Measurements from ENCODE around the gene ACBD6. TPM values are rescaled to one million over a fixed set of nuclear protein-coding genes. Genes with fewer than 3 reads are reported as not detected.

Gene ACBD6
- total RNA-seq, 4 donors from 2014 or later: 26.6 to 51.3 (median 34.4) TPM

DNA sequence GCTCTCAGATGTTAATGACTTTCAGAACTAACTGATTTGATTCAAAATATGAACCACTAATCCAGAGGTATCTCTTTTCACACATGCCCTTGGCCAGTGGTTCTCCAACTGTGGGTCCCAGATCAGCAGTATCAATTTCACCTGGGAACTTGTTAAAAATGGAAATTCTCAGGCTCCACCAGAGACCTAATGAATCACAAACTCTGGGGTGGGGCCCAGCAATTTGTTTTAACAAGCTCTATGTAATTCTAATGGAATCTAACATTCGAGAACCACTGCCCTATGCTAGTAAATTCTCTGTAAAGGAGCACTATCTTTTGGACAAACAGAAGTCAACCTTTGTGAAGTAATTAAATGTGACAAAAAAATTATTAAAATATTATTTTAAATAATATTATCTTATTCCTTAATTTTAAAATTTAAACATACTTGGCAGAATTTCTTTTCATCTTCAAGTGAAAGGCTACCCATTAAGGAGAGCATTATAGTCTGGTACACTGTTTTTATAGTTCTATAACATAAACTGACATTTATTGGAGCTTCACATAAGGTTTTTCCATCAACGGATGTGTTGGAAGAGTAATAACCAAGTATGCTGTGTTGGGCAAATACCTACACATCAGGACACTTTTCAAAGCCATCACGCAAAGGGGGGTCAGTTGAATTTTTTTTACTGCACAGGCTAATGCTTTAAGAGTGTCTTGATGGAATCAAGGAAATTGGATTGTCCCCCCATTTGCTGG is 141.9 kb downstream of the ACBD6 start:
- H3K9me3 ChIP-seq: no peaks in the 10 kb centered on the region
- H3K4me1 ChIP-seq: peaks cover 0 to 5% (median 0%) of the 10 kb centered on the region in 3 donors
- WGBS, 2 donors: 80 to 87% methylated on average over 3 of the region's 3 CpGs
- no peaks in the 10 kb centered on the region for H3K27me3 ChIP-seq
- DNase-seq: no peak
- no peaks in the 10 kb centered on the region for H3K36me3 ChIP-seq
- H3K4me3 ChIP-seq: no peak overlapping the region
- intact Hi-C loops (cut with DNase I): no loop called here
- H3K27ac ChIP-seq: no peak overlapping the region
- TF ChIP-seq POLR2A (IDR thresholded peaks at IDR 0.05): no peak
- TF ChIP-seq, protein P1, sequence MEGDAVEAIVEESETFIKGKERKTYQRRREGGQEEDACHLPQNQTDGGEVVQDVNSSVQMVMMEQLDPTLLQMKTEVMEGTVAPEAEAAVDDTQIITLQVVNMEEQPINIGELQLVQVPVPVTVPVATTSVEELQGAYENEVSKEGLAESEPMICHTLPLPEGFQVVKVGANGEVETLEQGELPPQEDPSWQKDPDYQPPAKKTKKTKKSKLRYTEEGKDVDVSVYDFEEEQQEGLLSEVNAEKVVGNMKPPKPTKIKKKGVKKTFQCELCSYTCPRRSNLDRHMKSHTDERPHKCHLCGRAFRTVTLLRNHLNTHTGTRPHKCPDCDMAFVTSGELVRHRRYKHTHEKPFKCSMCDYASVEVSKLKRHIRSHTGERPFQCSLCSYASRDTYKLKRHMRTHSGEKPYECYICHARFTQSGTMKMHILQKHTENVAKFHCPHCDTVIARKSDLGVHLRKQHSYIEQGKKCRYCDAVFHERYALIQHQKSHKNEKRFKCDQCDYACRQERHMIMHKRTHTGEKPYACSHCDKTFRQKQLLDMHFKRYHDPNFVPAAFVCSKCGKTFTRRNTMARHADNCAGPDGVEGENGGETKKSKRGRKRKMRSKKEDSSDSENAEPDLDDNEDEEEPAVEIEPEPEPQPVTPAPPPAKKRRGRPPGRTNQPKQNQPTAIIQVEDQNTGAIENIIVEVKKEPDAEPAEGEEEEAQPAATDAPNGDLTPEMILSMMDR (IDR thresholded peaks at IDR 0.05): no peak

DNA sequence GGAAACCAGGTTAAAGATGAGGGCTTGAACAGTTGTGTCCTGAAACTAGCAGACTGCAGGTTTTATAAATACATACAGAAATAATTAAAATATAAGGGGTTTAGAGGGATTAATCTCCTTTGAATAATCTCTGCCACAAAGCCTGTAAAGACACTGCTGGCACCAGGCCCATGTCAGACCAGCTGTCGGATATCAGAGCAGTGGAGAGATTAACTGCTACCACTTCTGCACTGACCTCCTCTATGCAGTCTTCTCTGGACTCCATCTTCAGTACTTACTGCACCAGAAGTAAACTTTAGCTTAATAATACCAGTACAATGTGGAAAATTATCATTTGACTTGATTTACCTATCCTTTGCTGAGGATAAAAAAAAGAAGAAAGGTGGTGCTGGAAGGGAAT is 143.7 kb downstream of the ACBD6 start:
- Histone ChIP-seq H3K27me3 (no peaks in the 10 kb centered on the region), H3K27ac (no peak overlapping the region), H3K9me3 (no peaks in the 10 kb centered on the region), H3K4me1 (peaks cover 0 to 5% (median 0%) of the 10 kb centered on the region in 3 donors), H3K36me3 (no peaks in the 10 kb centered on the region), H3K4me3 (no peak overlapping the region)
- intact Hi-C loops (cut with DNase I): no loop called here
- DNase-seq: no peak
- no peak for TF ChIP-seq POLR2A (IDR thresholded peaks at IDR 0.05)
- TF ChIP-seq, protein P1 (IDR thresholded peaks at IDR 0.05): no peak
- 22 to 33% methylated on average over 1 of the region's 1 CpG for WGBS, 2 donors

DNA sequence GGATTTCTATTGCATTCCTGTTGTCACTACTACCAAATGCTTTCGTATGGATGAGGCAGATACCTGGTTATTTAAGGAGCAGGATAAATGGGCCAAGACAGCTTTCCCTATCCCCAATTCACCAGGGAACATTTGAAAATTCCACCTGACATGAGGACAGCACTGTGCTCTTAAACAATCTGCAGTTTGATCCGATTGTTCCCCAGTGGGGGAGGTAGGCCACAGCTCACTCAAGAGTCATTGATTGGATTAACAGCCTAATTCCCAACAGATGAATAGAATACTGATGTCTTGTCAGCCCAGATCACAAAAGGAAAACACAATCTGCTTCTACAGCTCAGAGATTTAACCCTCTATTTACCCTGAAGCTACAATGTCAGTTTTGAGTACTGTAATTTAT is 148.4 kb downstream of the ACBD6 start:
- intact Hi-C loops (cut with DNase I): no loop called here
- Histone ChIP-seq H3K27ac (no peak overlapping the region), H3K4me1 (peaks cover 0 to 4% (median 0%) of the 10 kb centered on the region in 3 donors), H3K9me3 (no peaks in the 10 kb centered on the region), H3K4me3 (no peak overlapping the region), H3K27me3 (no peaks in the 10 kb centered on the region), H3K36me3 (no peaks in the 10 kb centered on the region)
- TF ChIP-seq POLR2A (IDR thresholded peaks at IDR 0.05): no peak
- TF ChIP-seq, protein P1 (IDR thresholded peaks at IDR 0.05): no peak
- DNase-seq: no peak
- 90 to 92% methylated on average over 2 of the region's 2 CpGs for WGBS, 2 donors

DNA sequence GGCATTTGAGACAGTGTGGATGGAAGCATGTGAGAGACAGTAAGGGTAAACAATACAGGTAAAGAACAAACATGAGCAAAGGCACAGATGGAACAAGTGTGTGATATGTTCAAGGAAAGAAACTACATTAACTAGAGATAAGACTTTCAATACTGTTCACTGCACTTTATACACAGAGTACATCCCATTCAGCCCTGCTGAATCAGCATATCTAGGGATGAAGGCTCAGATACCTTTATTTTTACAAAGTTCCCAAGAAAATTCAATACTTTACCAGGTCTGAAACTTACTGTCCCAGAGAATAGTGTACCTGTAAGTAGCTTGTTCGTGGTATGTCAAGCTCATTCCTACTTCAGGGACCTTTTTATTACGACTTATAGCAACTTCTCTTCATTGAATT is 149.8 kb downstream of the ACBD6 start:
- TF ChIP-seq POLR2A (IDR thresholded peaks at IDR 0.05): no peak
- TF ChIP-seq, protein P1 (IDR thresholded peaks at IDR 0.05): no peak
- intact Hi-C loops (cut with DNase I): no loop called here
- DNase-seq: no peak
- no peak overlapping the region for H3K27ac ChIP-seq
- H3K4me3 ChIP-seq: no peak overlapping the region
- 89 to 98% methylated on average over 2 of the region's 2 CpGs for WGBS, 2 donors
- H3K36me3 ChIP-seq: no peaks in the 10 kb centered on the region
- no peaks in the 10 kb centered on the region for H3K27me3 ChIP-seq
- no peaks in the 10 kb centered on the region for H3K9me3 ChIP-seq
- no peaks in the 10 kb centered on the region for H3K4me1 ChIP-seq

DNA sequence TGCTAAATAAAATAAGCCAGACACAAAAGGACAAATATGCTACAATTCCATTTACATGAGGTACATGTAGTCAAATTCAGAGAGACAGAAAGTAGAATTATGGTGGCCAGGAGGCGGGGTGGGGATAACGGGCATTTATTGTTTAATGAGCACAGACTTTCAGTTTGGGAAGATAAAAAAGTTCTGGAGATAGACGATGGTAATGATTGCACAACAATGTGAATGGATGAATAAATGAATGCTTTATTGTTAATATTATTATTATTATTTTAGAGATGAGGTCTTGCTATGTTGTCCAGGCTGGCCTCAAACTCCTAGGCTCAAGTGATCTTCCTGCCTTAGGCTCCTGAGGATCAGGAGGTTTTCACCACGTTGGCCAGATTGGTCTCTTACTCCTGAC is 150.4 kb downstream of the ACBD6 start:
- Histone ChIP-seq H3K27me3 (no peaks in the 10 kb centered on the region), H3K4me1 (no peaks in the 10 kb centered on the region), H3K36me3 (no peaks in the 10 kb centered on the region), H3K4me3 (no peak overlapping the region), H3K9me3 (no peaks in the 10 kb centered on the region), H3K27ac (no peak overlapping the region)
- no peak for TF ChIP-seq POLR2A (IDR thresholded peaks at IDR 0.05)
- TF ChIP-seq, protein P1 (IDR thresholded peaks at IDR 0.05): no peak
- WGBS, 2 donors: 82 to 87% methylated on average over 4 of the region's 4 CpGs
- intact Hi-C loops (cut with DNase I): no loop called here
- DNase-seq: no peak
